GM21825 (cell line): ENCODE results near the gene ADGRL1.
"Not testable (repeated sequence)": the region's sequence is repeated elsewhere in the genome, so short reads cannot be mapped to it uniquely, and the experiment has no call there.

ENCODE experiments used
- ATAC-seq: cut with Tn5 transposase; IDR thresholded peaks from one replicate; pipeline ENCODE4 v1.9.1; 2021; ENCODE audit warnings: mild to moderate bottlenecking, moderate library complexity; ENCODE audit not compliant: unreplicated experiment

ADGRL1 gene

GRCh38 chr19:14195216-14195615 is 10.8 kb downstream of the ADGRL1 start:
- ATAC-seq = not testable (repeated sequence)

GRCh38 chr19:14189415-14189814 is 16.6 kb downstream of the ADGRL1 start:
- no peak for ATAC-seq

GRCh38 chr19:14188086-14188485 is 17.9 kb downstream of the ADGRL1 start:
- not testable (repeated sequence) for ATAC-seq

- no peak for ATAC-seq
Observed at GRCh38 chr19:14187561-14187960, 18.4 kb downstream of the ADGRL1 start.

GRCh38 chr19:14186684-14187083 is 19.3 kb downstream of the ADGRL1 start:
- ATAC-seq = not testable (repeated sequence)

- not testable (repeated sequence) for ATAC-seq
Observed at GRCh38 chr19:14185691-14186090, 20.3 kb downstream of the ADGRL1 start.

GRCh38 chr19:14185158-14185557 is 20.8 kb downstream of the ADGRL1 start:
- no peak for ATAC-seq

GRCh38 chr19:14183741-14184350 is 22.1 kb downstream of the ADGRL1 start:
- no peak for ATAC-seq

- ATAC-seq = no peak
Observed at GRCh38 chr19:14182476-14182875, 23.5 kb downstream of the ADGRL1 start.

GRCh38 chr19:14181906-14182305 is 24.1 kb downstream of the ADGRL1 start:
- ATAC-seq = no peak

GRCh38 chr19:14181199-14181598 is 24.8 kb downstream of the ADGRL1 start:
- ATAC-seq = not testable (repeated sequence)

GRCh38 chr19:14177496-14178074 is 28.4 kb downstream of the ADGRL1 start:
- no peak for ATAC-seq

GRCh38 chr19:14175351-14175792 is 30.6 kb downstream of the ADGRL1 start:
- ATAC-seq = no peak

- ATAC-seq = no peak
Observed at GRCh38 chr19:14174883-14175282, 31.1 kb downstream of the ADGRL1 start.

- no peak for ATAC-seq
Observed at GRCh38 chr19:14168993-14169392, 37.0 kb downstream of the ADGRL1 start.

GRCh38 chr19:14168259-14168972 is 37.6 kb downstream of the ADGRL1 start:
- no peak for ATAC-seq

- no peak for ATAC-seq
Observed at GRCh38 chr19:14167576-14168138, 38.3 kb downstream of the ADGRL1 start.

GRCh38 chr19:14166999-14167575 is 38.9 kb downstream of the ADGRL1 start:
- no peak for ATAC-seq

GRCh38 chr19:14165990-14166830 is 39.8 kb downstream of the ADGRL1 start:
- ATAC-seq = no peak

- no peak for ATAC-seq
Observed at GRCh38 chr19:14164724-14165493, 41.1 kb downstream of the ADGRL1 start.
